ENCODE measurements around the gene TMEM237.
"Not testable (repeated sequence)": the region's sequence is repeated elsewhere in the genome, so short reads cannot be mapped to it uniquely, and the experiment has no call there.

TMEM237 gene, protein sequence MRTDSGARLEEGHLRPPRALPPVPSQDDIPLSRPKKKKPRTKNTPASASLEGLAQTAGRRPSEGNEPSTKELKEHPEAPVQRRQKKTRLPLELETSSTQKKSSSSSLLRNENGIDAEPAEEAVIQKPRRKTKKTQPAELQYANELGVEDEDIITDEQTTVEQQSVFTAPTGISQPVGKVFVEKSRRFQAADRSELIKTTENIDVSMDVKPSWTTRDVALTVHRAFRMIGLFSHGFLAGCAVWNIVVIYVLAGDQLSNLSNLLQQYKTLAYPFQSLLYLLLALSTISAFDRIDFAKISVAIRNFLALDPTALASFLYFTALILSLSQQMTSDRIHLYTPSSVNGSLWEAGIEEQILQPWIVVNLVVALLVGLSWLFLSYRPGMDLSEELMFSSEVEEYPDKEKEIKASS

DNA sequence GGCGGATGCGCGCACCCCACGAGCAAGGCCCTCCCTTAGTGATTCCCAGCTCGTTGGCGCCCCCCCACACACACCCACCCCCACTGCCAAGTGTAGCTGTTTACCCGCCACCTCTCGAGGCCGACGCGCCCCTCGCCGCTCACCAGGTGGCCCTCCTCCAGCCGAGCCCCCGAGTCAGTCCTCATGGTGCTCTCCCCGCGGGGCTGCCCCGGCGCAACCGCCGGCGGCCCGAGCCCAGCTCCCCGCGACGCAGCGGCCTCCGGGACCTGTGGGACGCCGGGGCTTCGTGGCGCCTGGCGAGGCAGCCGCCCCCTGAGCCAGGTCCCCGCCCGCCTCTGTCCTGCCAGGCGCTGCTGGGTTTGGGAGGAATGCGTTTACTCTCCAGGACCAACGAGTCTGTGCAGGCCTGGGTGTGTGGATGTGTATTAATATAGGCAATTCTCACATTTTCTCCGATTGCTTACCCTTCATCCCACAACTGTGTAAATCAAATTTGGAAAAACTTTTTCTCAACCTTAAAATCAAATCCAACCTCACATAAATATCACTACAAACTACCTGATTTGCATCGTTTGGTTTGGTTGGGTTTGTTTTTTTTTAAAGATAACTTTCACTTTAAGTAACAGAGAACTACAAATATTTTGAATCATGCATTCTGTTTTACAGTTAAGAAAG is at the start of gene TMEM237:
TMEM237 (minus strand) TSS at position 288 of the 675 bp plus-strand sequence; CDS start at position 185, 103 bp downstream.
- DNase-seq (ENCODE audit: low spot score) = peak; percentile 76

DNA sequence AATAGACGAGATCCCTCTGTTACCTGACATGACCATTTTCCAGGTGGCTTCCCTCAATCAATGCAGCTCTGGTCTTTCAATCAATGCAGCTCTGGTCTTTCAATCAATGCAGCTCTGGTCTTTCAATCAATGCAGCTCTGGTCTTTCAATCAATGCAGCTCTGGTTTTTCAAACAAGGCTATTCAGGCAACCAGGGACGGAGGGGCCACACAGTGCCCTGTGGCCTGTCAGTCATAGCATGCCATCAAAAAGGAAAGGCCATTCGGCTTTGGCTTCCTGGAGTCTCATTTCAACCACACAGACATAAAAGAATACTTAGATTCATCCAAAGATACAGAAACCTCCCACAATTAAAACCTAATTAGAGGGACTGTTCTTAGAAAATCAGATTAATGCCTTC is 41.9 kb upstream of the TMEM237 start:
- no peak for DNase-seq (ENCODE audit: low spot score)

DNA sequence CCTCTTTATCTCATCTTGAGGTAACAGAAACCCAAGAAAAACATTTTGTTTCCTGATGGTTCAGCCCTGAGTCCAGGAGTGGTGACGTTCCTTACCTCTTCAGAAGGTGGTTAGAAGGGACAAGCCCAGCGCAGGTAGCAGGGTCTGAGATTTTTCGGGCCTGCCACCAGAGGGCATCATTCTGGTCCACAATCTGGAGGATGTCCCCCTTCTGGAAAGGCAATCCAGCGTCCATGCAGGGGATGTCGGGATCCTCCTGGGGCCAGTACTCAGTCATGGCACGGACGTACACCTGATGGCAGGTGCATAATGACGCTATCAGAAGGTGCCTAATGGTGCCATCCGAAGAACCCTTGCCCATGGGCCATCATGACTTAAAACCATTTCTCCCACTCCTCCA is 37.4 kb upstream of the TMEM237 start:
- peak; percentile 90 for DNase-seq (ENCODE audit: low spot score)

DNA sequence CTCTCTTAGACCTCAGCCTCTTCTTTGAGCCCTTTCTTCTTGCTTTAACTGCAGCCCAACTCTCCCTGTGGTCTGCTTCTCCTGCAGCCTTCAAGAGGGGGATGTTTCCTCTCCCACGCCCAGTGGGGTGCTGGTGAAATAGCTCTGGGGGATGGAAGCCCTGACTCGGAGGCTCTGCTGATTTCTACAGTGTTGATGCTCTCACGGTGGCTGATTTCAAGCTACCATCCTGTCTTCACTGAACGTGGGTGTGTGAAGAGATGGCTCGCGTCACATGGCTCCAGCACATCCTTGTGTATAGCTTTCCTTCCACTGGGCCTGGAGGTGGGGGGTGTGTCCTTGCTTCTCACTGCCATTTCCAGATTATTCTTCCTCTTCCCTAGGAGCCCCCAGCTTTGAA is 35.1 kb upstream of the TMEM237 start:
- no peak for DNase-seq (ENCODE audit: low spot score)

DNA sequence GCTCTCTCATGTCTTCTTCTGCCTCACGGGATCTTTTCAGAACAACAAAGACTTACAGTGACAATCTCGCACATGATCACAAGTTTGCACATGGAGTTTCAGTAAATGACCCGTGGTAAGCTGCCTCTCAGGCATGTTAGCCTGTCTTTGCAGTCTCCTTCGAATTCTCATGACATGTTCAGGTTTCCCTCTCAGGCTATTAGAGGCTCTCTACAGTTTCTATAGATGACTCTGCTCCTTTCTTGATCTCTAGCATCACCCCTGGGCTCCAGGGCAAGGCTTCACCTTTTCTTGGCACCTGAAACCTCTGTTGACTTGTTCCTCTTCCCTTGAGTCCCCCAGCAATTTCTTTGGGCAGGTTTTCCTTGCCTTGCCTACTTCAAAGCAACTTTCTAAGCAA is 32.2 kb upstream of the TMEM237 start:
- DNase-seq (ENCODE audit: low spot score) = no peak

DNA sequence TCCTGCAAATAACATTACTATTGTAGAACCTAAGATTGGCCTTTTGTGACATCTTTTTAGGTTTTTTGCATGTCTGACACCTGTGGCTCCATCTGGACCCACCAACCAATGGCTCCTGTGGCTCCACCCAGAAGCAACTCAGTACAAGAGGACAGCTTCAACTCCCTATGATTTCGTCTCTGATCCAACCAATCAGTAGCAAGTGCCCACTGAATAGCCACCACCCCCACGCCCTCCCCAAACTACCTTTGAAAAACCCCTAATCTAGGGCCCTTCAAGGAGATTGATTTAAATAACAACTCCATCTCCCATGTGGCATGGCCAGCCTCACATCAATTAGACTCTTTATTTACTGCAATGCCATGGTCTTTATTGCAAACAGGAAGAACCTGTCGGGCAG is 31.5 kb upstream of the TMEM237 start:
- DNase-seq (ENCODE audit: low spot score) = no peak

DNA sequence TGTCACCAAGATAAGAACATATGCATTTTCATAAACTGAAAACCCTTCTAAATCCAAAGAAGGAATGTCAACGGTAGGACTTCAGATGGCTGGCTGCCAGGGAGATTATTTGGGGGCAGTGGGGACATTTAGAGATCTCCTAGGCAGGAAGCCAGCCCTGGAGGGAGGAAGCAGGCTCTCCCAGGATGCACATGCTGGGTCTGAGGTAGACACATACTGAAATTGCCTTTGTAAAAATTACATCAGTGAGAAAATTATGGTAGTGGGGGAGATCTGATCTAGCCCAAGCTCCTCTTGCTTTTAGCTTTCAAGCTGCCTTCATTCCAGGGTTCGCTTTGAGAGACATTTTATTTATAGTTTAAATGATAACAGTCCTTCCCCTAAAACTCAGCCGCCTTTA is 31.0 kb upstream of the TMEM237 start:
- DNase-seq (ENCODE audit: low spot score) = no peak

DNA sequence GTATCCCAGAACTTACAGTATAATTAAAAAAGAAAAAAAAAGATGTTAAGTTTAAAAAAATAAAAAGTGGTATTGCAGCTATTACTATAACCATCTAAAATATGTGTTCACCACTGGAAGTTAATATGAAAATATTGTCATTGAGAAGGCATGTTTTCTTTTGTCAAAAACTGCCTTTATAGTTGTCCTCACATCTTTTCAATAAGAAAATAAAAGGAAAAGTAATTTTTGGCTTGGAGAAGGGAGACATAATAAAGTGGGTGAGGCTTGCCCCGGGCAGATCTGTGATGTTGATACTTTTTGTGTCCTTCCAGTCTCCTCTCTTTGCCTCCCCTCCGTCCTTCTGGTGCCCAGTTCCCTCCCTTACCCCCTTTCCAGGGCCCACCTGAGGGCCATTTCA is 30.2 kb upstream of the TMEM237 start:
- DNase-seq (ENCODE audit: low spot score) = no peak

DNA sequence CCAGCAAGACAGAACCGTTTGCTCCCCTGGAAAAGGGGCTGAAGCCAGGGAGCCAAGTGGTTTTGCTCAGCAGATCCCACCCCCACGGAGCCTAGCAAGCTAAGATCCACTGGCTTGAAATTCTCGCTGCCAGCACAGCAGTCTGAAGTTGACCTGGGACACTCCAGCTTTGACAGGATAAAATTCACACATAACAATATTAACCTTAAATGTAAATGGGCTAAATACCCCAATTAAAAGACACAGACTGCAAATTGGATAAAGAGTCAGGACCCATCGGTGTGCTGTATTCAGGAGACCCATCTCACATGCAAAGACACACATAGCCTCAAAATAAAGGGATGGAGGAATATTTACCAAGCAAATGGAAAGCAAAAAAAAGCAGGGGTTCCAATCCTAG is 27.9 kb upstream of the TMEM237 start:
- not testable (repeated sequence) for DNase-seq (ENCODE audit: low spot score)

DNA sequence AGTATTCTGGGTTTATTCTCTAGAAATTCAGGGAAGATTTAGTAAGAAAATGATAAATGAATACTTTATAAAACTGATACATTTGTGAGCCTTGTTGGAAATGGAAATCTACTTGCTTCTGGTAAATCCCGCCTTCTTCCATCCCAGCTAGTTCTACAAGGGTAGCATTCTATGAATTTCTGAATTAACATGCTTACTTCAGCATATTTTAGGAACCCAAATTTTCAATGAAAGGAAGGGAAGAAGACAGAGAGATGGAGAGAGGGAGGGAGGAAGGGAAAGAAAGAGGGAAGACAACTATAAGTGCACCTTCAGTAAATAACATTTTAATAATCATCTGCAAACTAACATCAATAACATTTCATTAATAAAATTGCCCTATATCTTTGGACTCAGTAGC is 26.6 kb upstream of the TMEM237 start:
- no peak for DNase-seq (ENCODE audit: low spot score)

DNA sequence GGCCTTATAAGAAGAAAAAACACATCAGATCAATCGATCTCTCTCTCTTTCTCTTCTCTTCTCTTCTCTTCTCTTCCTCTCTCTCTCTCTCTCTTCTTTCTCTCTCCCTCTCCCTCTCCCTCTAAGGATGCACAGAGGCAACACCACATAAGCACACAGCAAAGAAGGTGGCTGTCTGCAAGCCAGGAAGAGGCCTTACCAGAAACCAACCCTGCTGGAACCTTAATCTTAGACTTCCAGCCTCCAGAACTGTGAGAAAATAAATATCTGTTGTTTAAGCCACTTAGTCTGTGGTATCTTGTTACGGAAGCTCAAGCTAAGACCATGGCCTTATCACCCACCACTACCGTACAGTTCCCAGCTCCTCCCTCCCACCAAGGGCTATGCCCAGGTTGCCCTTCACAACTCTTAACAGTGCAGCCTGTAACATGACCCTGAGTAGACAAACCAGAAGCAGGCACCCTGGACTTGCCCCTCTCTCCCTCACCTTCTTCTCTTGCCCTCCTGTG is 25.2 kb upstream of the TMEM237 start:
- DNase-seq (ENCODE audit: low spot score) = no peak

DNA sequence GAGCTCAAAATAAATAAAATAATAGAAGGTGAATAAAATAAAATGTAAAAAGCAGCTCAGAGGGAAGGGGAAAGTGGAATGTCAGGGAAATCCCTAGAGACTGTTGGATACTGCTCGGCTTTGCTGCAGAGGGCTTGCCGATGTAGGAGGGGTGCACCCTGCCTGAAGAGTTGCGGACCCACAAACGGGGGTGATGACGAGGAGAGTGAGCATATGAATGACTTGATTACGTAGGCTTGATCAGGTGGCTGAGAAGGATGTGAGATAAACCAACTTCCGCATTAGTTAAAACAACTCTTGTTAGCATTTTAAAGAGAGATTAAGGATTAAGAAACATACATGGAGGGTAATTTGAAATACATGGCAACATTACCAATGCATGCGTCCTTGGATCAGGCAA is 21.0 kb upstream of the TMEM237 start:
- DNase-seq (ENCODE audit: low spot score) = no peak

DNA sequence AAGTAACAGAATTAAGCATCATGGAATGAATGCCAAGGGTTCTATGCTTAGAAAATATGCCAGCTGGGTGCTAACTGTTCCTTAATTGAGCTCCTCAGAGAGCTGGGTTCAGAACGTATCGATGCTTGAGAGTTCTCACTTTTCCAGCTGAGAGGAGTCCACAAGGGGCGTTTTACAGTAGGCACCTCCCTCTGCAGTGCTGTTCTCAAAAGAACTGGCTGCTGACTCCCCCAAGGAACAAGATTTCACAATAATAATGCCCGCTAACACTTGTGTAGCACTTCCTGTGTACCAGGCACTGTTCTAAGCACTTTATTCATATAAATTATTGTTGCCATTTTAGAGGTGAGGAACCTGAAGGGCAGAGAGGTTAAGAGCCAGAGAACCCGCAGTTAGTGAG is 18.1 kb upstream of the TMEM237 start:
- no peak for DNase-seq (ENCODE audit: low spot score)

DNA sequence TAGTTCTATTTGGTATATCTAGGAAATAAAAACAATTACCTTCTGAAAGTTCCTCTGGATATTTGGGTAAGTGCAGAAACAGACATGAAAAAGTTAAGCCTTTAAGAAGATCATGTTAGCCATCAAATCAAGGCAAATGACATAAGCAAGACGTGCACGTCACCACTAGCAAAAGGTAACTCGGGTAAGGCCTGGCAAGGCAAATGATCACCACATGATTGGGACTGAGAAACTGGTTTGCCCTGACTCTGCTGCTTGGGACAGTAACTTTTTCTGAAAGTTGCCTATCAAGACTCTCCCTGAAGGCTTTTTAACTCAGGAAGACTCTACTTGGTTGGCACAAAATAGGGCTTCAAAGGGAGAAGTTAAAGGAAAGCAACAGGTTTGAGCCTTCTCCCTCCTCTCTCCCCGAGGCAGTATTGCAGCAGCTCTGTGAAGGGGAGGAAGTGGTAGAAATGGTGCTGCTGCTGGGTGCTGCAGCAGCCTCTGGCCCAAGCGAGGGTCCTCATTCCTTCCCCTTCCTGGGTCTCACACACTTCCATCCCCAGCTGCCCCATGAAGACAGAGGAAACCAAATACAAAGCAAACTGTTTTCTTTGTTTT is 17.1 kb upstream of the TMEM237 start:
- no peak for DNase-seq (ENCODE audit: low spot score)

DNA sequence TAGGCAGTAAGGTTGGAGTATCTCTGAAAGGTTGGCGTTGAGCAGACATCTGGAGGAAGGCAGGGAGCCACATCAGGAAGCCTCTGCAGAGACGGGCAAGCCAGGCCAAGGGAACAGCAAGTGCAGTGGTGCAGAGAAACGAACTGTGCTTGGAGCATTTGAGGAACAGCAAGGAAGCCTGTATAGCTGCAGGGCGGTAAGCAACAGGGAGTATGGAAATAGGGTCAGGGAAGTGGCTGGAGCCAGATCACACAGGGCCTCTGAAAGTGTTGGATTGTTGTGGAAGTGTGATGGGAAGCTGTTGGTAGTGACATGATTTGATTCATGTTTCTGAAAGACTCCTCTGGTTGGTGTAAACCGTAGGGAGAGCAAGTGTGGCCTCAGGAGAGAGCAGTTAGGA is 13.4 kb upstream of the TMEM237 start:
- no peak for DNase-seq (ENCODE audit: low spot score)

DNA sequence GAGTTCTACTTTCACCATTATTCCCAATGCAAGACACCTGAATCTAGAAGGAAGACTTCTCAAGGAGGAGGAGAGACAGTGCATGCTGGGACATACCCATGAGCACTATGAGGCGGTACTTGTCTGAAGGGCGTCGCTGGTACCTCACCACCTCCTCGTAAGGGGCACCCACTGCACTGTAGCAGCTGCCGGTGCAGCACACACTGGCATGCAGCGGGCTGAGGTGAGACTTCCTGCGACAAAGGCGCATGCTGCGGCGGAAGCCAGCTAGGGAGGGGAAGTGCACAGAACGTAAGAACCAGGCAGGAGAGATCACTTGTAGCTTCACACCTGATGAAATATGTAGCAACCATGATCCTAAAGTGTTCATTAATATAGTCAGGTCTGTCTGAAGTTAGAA is 12.8 kb upstream of the TMEM237 start:
- DNase-seq (ENCODE audit: low spot score) = no peak

DNA sequence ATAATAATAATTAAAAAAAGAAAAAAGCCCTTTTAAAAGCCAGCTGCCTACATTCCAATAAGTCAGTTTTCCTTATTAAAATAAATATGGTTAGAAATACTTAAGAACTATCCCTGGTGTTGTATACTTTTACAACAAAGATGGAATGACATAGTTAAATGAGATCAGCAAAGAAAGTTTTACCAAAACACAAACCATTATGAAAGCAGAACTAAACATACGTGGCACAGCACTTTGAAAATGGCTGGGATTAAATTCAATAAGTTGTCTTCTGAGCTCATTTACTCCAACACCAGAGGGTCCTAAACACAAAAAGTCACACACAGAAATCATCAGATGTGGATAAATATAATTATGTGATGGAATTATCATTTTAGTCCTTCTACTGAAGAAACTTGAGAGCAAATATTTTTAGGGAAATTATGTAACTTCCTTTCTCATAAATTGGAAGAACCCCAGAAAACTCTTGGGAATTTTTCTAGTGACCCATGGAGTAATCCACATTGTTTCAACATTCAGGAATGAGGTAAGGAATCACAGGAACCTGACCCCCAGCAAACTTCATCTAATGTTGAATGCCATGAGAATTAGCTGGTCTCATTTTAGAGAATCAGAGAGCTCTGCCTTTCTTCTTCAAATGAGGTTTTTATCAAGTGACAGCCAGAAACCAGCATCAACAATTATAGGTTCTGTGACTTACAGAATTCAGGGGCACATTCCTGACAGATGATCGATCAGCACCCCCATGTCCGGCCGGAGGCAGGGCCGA is 11.5 kb upstream of the TMEM237 start:
- no peak for DNase-seq (ENCODE audit: low spot score)

DNA sequence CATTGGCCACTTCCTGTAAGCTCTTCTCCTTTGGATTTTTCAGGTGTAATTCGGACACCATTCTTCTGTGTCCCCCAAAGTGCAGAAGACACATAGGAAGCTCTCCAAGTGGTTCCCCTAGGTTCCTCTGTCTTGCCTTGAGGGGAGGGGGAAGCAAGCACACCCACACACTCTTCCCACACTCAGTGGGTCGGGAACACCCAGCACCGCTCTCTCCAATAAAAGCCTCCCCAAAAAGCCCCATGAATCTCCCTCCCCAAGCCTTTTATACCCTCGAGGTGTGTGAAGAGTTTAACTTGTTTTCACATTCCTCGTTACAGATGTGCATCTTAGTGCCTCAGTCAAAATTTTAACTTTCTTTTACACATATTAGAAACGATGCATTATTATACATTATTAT is 9.9 kb upstream of the TMEM237 start:
- DNase-seq (ENCODE audit: low spot score) = no peak

DNA sequence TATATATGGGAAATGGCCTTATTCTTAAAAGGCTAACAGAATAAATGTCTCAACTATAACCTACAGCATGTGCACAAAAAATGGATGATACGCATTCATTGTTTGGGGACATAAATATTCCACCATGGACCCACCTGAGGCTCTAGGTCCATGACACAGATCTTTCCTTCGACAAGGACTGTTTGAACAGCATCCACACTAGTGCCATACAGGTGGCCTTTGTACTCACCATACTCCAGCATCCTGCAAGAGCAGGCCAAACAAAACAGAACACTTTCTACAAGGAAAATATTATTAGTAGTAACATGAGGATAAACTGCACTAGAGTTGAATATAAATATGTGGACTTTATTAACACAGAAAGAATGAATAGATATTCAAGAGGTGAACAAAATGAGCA is 6.1 kb upstream of the TMEM237 start:
- no peak for DNase-seq (ENCODE audit: low spot score)

DNA sequence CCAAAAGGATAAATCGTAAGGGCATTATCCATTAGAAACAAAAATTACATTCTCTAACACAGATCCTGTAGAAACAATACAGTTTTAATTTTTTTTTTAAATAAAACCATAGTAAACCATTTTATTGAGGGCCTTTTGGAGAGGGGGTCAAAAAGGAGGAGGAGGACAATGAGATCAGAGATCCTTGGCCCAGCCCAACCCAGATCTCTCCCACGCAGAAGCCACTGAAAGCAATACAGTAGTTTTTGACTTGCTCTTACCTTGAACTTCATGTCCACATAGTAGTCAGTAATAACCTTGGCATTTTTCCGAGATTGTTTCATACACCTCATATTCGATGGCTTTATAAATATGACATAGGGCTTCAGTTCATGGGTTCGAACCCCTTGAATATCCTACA is 4.1 kb upstream of the TMEM237 start:
- DNase-seq (ENCODE audit: low spot score) = no peak

DNA sequence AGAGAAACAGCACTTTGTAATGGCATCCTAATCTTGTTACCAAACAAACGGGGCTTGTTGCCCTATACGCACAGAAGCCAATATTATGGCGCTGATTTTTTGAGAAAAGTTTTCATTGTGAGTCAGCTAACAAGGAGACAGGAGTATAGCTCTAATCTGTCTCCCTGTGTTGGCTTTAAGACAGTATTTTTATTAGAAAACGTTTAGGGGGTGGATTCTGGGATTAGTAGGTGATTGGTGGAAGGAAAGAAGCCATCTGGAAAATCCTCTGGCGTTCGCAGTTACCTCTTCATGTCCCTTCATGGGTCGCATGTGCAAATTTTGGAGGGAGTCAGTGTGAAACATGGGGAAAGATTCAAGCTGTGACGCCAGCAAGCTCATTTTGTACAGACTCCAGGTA is 698 bp upstream of the TMEM237 start:
- no peak for DNase-seq (ENCODE audit: low spot score)

DNA sequence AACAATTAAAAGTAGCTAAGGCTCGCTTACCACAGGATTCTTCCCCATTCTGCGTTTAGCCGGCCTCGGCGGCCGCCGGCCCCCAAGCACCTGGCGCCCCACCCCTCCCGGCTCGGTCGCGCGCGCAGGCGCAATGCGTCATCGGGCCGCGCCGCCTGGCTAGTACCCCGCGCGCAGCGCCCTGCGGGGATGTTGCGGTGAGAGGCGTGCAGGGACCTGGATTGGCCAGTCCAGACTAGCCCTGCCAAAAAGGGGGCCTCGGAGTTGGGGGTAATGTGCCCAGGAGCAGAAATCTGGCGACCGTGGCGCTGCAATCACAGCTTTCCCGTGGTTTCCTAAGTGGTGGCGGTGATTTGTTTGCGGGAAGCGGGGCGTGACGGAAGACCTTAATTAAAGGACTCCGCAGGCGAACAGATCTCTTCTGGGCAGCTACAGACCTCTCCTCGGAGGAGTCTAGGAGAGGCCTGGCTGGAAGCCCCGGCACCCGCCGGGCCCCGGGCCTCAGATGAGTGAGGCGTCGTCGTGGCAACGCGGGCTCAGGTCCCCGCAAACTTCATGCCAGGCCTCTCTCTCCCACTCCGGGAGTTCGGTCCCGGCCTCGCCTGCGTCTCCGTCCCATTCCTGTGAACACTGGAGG is 606 bp downstream of the TMEM237 start:
- DNase-seq (ENCODE audit: low spot score) = peak; percentile 95

All from iPS-NIHi11 (cell line).